ENCODE results near the gene MAD1L1.
"Not testable (repeated sequence)": the region's sequence is repeated elsewhere in the genome, so short reads cannot be mapped to it uniquely, and the experiment has no call there.

The MAD1L1 gene

DNA sequence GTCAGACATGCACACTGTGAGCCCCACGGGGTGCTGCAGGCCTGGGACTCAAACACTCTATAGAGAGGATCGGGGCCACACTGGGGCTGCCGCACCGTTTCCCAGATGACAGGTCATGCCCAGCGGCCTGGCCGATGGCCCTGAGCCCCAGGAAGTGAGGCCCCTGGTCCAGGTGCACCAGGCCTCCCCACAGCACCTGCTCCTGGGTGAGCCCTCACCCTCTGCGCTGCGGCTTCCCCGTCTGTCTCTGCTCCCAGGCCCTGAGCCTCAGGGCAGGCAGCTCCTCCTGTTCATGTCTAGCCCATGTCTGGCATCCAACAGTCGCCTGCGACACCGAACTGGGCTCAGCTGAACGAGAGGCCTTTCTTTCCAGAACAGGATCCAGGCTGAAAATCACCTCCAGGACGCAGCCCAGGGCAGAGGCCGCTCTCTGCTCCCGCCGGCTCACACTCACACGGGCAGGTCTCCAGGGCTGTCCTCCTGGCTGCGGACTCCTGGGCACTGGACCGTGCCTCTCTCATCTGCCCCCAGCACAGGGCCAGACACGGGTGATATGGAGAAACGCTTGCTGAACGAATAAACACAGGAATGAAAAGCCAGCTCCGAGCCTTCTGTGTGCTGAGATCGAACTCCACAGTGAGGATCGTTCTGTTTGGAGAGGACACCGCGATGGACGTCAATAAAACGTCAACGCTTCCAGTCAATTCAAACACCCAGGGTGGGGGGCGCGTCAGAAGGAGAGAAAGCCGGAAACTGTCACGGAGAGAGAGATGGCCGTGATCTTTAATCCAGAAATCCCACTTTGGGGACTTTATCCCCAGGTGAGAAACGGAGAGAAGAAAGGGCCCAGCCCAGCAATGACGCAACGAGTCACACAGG is 360.3 kb downstream of the MAD1L1 start:
- no peak for DNase-seq

DNA sequence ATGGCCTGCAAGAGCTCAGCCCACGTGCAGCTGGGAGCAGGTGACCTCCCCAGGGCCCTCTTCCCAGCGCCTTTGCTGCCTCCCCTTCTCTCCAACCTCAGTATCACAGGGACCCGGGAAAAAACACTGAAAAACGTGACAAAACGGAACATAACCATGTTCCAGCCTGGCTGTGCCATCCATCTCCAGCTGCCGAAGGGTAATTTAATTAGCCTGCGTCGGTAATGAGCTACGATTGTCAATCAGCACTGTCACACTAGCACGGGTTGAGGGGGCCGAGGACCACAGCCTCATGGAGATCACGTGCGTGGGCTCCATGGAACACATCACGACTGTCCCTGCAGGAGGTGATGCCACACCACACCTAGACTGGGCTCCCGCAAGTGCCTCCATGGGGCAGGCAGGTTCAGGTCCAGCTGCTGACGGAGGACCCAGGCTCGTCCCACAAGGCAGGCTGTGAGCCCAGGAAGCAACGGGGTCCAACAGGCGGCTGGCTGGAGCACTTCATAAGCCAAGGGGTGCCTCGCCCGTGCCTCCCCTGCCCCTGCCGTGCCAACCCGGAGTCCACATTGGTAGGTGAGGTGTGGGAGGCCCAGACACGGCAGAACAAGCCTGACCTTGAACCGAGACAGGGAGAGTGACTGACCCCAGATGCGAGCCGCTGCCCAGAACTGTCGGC is 363.2 kb downstream of the MAD1L1 start:
- no peak for DNase-seq

DNA sequence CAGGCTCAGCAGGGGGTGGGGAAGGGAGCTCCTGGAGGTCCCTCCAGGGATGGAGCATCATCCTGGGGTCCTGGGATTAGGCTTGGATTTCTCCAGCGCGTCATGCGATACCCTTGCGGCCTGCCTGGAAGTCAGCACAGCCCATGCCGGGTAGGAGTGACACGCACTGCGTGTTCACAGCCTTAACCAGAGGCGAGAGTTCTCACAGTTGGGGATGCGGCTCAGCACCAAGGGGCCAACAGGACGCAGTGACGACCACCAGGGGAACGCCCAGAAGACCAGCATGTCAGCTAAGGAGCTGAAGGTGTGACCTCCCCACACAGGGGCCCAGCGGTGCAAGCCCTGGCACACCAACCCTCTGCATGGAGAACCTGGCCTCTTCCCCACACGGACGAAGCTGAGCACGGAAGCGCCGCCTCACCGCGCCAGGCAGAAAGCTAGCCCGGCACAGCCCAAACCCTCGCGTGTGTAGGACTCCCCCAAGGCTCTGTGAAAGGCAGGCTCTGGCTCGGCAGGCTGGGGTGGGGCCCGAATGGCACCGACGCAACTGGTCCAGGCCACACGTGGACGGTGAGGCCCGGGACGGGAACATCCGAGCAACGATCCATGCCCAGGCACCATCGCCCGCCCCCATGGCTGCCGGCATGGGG is 364.1 kb downstream of the MAD1L1 start:
- no peak for DNase-seq

DNA sequence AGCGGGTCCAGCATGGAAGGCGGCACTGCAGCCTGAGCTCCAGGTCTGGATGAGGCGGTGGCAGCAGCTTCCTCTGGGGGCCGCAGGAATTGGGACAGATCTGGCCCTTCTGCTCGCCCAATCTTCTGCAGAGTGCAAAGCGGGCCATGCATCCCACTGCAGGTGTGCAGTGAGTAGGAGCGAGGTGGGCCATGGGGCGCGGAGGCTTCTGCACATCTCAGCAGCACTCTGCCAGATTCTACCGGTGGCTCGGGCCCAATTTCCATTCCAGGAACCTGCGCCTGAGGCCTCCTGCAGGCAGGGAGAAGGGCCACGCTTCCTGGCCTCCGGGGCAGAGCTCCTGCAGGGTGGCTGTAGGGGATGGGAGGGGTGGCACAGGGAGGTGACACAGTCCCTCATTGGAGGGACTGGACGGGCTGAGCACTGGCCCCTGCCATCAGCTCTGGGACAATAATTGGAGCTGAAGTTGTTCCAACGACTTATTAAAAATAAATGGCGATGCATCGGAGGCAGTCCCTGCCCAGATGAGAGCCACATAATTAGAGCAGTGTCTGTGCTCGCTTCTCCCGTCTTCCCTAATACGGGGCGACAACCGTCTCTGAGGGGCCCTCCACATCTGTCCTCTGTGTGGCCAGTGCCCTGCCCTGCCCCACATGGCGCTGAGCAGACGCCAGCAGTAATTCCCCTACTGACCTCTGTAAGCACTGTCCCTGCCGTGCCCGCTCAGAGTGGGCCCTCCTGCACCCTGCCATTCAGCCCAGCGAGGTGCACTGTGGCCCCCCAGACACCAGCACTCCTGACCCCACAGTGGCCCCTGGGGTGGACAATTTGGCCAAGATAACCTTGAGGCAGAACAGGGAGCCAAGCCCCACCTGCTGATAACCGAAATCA is 365.1 kb downstream of the MAD1L1 start:
- no peak for DNase-seq

DNA sequence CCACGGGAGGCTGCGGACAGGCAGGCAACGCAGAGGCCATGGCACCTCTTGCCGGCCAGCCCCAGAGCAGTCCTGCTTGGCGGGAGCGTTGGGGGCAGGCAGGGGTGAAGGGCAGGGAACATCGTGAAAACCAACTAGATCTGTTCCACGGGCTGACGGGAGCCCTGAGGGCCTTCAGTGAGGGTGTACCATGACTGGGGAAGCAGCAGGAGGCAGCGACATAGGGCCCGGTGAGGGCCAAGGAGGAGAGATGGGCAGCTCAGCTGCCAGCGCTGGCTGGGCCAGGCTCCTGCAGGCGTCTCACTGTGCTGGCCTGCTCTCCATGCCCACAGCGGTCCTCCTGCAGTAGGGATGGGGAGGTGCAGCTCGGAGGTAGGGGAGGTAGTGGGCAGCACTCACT is 366.1 kb downstream of the MAD1L1 start:
- no peak for DNase-seq

DNA sequence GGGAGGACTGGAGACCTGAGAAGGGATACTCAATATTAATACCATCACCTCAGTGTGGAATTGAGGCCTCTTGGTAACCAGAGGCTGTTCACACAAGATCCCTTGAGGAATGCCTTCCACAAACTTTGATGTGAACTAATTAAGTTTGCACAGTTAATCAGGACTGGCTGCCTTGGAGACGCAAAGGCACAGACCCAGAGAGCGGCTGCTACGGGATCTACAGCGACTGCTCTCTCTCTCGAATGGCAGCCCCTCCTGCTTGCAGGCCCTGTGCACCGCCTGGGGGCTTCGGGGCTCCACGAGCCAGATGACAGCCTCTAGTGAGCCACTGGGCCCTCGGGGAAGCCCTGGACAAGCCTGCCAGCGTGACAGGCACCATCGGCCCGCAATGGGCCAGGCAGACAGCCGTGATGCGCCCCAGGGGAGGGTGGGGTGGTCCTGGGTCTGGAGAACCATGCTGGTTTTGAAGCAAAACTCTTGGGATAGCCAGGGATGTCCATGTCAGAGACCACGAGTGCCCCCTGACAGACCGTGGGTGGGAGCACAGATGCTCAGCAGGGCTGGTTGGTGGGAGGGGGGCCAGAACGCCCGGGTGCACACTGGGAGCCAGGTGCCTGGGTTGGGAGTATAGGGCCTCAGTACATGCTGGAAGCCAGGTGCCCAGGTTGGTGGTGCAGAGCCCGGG is 367.0 kb downstream of the MAD1L1 start:
- no peak for DNase-seq

DNA sequence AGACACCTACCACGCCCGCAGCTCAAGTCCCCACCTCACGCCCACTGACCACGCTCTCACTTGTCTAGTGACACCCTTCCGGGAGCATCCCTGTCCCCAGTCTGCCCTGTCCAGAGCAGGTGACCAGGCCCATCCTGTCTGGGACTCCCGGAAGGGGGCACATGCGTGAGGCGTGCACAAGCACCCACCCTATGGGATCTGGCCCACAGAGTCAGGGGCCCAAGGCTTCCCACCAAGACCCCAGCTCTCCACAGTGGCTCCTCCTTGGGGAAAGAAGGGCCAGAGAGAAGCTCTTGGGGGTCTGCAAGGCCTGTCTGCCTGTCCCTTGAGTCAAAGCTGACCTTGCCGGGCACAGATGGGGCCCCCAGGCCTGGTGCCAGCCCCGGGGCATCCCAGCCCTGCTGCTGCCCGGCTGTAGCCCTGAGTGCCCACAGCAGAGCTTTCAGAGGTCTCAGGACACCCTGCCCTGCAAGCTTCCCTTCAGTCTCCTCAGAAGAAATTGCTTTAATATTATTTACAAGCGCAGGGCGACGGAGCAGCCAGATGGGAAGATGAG is 367.7 kb downstream of the MAD1L1 start:
- DNase-seq: no peak

DNA sequence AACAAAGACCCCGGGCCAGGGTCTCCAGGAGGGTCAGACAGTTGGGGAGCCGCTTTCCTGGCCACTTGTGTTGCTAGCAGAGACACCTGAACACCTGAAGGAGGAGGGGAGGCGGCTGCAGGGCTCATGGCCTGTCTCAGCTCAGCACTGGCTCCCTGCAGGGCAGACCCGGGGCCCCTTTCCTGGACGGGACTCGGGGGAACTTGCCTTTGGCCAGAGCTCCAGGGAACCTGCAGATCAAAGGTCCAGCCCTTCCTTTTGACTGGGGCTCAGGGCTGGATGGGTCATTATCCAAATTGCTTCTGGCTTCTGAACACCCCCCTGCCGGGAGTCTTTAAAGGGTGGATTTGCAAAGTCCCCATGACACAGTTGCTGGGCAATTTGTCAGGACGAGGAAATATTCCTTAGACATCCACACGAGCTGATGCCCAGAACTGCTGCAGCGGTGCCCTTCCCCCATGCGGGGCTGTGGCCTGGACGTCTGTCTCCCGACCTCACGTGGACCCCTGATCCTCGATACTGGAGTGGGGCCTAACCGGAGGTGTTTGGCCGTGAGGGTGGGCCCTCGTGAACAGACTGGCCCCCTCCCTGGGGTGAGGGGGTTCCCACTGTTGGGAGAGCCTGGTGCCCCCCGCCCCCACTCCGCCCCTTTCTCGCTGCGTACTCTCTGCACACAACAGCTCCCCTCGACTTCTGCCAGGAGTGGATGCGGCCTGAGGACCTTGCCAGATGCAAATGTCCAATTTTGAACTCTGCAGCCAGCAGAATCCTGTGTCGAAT is 368.4 kb downstream of the MAD1L1 start:
- DNase-seq: no peak

DNA sequence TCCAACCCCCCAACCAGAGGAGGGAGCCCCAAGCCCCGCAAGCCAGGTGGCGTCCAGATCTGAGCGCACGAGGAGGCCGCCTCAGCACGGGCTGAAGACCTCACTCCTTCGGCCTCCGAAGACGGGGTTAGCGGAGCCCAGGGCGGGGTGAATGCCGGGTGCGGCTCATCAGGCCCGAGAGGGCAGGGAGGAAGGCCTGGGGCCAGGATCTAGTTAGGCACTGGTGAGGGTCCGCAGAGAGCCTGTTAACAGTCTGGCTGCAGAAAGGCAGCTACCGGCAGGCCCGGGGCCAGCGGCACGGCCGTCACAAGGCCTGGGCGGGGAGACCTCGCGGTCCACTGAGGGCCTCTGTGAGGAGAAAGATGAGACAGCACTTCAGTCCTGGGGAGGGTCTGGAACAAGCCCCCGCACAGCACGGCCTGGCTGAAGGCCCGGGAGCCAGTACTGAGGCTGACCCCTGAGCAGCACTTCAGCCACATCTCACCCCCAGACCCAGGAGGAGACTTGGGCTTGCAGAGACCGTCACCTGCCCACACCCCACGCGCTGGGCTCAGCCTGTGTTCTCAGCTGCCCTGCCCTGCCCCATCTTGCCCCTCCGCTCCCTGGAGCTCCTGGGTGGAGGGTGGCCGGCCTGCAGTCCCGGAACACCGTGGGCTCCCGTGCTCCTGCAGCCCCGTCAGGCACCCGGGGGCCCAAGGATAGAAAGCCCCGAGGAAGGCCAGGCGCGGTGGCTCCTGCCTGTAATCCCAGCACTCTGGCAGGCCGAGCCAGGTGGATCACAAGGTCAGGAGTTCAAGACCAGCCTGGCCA is 369.4 kb downstream of the MAD1L1 start:
- no peak for DNase-seq

DNA sequence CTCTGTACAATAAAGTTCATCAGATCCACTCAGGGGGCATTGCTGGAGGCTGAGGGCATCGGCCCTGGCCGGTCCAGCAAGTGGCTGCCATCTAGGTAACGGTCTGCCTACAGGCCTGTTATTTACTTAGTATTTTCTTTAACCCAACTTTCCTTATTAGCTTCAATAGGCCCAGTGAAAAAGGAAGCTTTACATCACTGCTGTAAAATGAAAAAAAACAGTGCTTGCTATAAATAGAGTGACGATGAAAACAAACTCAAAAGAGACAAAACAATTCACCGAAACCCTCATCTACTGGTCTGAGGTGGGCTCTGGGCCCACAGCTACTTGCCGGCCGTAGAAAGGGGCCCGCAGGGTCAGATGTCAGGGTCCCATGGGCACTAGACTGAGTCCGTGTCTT is 370.2 kb downstream of the MAD1L1 start:
- no peak for DNase-seq

DNA sequence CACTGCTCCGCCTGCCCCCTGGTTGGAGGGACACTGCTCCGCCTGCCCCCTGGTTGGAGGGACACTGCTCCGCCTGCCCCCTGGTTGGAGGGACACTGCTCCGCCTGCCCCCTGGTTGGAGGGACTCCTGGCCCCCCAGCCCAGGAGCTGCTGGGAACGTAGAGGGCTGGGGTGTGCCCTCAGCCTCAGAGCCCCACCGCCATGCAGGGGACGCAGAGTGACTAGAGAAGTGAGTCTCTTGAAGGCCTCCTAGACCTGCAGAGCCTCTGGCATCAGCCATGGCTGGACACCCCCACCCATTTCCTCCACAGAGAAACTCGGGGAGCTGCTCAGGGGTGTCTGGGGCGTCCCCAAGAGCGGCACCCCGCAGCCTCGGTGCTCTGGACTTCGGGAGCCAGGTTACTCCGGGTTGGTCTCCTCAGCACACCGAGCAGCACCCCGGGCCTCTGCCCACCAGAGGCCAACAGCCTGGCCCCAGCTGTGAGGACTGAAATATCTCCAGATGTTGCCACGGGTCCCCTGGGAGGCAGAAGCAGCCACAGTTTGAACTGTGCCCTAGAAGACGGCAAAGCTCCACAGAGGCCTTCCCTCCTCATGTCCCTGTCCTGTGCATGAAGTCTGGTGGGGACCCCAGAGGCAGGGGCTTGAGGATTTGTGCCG is 370.8 kb downstream of the MAD1L1 start:
- DNase-seq: no peak

DNA sequence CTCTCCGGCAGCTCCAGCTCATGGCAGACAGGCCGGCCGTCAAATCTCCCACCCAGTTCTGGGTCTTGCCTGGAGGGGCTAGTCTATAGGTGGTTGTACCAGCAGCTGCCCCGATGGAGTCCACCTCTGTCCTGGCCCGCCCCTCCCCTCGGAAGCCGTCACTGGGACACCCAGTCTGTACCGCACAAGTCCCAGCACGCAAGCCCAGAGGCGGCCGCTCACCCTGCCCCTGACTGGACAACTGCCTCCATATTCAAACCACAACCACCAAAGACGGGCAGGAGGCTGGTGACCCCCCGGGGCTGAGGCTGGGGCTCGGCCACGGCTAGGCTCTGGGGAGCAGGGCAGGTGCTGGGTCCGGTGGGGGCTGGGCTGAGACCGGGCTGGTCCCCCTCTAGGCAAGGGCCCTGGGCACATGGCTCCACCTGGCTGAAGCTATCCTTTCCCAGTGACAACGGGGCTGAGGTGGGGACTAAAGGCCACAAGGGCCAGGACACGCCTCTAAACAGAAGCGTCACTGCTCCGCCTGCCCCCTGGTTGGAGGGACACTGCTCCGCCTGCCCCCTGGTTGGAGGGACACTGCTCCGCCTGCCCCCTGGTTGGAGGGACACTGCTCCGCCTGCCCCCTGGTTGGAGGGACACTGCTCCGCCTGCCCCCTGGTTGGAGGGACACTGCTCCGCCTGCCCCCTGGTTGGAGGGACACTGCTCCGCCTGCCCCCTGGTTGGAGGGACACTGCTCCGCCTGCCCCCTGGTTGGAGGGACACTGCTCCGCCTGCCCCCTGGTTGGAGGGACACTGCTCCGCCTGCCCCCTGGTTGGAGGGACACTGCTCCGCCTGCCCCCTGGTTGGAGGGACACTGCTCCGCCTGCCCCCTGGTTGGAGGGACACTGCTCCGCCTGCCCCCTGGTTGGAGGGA is 371.6 kb downstream of the MAD1L1 start:
- not testable (repeated sequence) for DNase-seq

DNA sequence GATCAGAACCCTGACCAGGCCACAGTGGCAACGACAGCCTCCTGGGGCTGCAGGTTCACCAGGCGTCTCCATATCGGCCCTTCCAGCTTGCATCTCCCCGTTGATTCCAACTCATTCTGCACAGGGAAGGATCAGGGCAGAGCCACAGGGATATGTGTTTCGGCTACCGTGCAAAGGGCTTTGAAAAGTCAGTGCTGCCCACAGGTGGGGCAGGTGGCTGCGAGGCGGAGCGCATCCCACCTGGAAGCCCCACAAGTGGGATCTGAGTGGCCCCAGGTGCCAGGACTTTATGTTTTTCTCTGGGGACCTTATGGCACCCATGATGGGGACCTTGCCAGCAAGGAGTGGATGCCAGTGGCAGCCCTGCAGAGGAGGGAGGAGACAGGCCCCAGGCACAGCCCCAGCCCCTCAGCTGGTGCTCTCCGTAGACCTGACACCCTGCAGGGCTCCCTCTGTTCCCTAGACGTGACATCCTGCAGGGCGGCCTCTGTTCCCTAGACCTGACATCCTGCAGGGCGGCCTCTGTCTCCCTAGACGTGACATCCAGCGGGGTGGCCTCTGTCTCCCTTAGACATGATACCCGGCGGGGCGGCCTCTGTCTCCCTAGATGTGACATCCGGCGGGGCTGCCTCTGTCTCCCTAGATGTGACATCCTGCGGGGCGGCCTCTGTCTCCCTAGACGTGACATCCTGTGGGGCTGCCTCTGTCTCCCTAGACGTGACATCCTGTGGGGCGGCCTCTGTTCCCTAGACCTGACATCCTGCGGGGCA is 373.3 kb downstream of the MAD1L1 start:
- DNase-seq: no peak

DNA sequence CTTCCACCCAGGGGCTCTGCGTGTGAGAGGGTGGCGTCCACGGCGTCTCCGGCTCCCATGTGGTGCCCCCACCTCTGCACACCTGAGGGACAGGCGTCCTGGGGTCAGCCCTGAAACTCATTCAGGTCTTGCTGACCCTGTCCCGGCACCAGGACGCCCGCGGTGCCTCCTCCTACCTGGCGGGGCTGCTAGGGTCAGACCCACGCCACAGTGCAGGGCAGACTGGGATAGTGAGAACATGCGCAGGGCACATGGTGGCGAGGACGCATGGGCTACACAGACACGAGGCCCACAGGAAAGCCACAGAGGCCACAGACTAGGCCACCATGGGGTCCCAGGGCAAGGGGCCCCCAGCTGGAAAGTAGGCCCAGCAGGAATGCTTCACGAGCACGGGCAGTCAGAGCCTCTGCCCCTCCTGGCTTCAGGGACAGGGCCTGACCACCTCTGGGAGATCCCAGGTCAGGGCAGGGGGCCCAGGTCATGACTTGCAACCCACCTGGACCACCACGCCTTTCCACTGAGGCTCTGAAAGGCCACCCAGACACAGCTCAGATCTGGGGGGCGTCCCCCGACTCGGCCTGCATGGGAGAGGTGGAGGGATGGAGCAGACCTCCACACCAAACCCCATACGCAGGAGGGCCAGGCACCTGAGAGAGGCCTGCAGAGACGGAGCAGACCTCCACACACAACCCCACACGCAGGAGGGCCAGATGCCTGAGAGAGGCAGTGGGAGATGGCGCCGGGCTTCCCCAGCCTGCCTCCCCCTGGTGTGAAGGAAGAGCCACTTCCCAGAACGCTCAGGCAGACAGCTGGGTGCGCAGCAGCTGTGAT is 374.1 kb downstream of the MAD1L1 start:
- DNase-seq: no peak

DNA sequence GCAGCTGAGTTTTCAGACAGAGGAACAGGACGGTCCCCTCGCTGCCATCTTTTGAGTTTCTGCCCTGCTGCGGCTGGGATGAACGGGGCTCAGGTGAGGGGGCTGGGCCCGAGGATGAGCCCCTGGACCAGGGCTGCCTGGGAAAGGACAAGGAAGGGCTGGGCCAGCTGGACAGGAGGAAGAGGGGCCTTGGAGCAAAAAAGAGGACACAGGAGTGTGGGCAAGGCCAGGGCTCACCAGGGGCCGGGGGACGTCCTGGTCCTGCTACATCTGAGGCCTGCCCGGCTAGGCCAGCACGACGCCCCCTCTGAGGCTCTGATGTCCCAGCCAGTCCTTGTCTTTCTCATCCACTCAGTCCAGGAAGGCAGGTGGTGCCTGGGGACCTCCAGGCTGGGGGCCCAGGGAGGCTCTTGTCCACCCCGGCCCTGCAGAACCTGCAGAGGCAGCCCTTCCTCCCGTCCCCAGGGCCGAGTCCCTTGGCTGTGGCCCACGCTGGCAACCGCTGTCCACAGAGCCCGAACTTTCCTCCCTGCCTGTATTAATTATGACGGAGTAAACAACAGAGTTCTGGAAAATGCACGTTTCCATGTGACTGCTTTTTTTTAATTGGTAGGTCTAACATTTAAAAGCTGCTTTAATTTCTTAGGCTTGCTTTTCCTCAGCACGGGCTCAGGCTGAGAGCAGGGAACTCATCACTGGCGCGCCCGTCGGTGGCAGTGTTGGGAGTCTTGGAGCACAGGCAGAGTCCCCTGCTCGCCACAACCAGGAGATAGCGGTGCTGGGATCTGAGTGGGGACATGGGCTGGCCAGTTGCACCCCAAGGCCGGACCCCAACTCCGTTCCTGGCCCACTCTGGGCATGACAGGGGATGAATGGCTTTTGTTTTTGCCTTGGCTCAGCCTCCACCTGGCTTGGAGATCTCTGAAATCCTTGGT is 375.0 kb downstream of the MAD1L1 start:
- DNase-seq: no peak
